H1 (cell line): ENCODE measurements around the gene BZW1. TPM values are rescaled to one million over a fixed set of nuclear protein-coding genes. Genes with fewer than 3 reads are reported as not detected.

Experiments used
- CTCF ChIA-PET: fragments of 300-600 bp; sonication (Branson Sonifier 250); formaldehyde crosslinking; loops from one replicate; lab custom pipeline; 2021; ENCODE audit not compliant: partially characterized antibody; lab: Charles Lee
- POLR2A ChIA-PET: fragments of 300-600 bp; sonication (Branson Sonifier 250); formaldehyde crosslinking; loops from one replicate; lab custom pipeline; 2021; ENCODE audit warnings: inconsistent platforms; ENCODE audit not compliant: partially characterized antibody; lab: Charles Lee
- DNase-seq, 2 experiments: peaks; one replicate each; pipeline versions ENCODE4 v3.0.0 to v3.0.0-alpha.2; 2010 to 2022; ENCODE audit warnings: low spot score in 2 of 2, low read depth in 1 of 2, mixed read lengths in 1 of 2
- FAIRE-seq: peaks from 2 replicates; lab custom pipeline; 2011; peaks lifted over from hg19 to GRCh38; lab: Jason Lieb, UNC
- H2AFZ ChIP-seq: 2 replicates; pipeline ENCODE4 v1.8.1; 2012; ENCODE audit warnings: low read length, inconsistent platforms
- H2AK5ac ChIP-seq: 2 replicates; pipeline ENCODE4 v1.6.1; 2013; ENCODE audit warnings: low read depth, low read length
- H2BK120ac ChIP-seq: replicated peaks from 2 replicates; pipeline ENCODE3; 2013; ENCODE audit warnings: low read depth, low read length, inconsistent platforms
- H2BK12ac ChIP-seq: 2 replicates; pipeline ENCODE4 v1.6.1; 2013; ENCODE audit warnings: low read depth, low read length
- H2BK15ac ChIP-seq: 2 replicates; pipeline ENCODE4 v1.6.1; 2013; ENCODE audit warnings: low read length
- H2BK20ac ChIP-seq: 2 replicates; pipeline ENCODE4 v1.6.1; 2013; ENCODE audit warnings: low read length
- H2BK5ac ChIP-seq: 2 replicates; pipeline ENCODE4 v1.6.1; 2013; ENCODE audit warnings: low read depth, low read length
- H3K14ac ChIP-seq: 2 replicates; pipeline ENCODE4 v1.6.1; 2013; ENCODE audit warnings: inconsistent platforms; ENCODE audit not compliant: insufficient read length
- H3K18ac ChIP-seq: 2 replicates; pipeline ENCODE4 v1.6.1; 2013; ENCODE audit warnings: low read length; ENCODE audit errors: extremely low read depth
- H3K23ac ChIP-seq: 2 replicates; pipeline ENCODE4 v1.6.1; 2013; ENCODE audit warnings: inconsistent platforms; ENCODE audit not compliant: insufficient read length
- H3K23me2 ChIP-seq: 2 replicates; pipeline ENCODE4 v1.6.1; 2013; ENCODE audit warnings: low read depth, low read length
- H3K27ac ChIP-seq: 2 replicates; pipeline ENCODE4 v1.6.1; 2011; ENCODE audit warnings: low read depth, low read length, inconsistent platforms
- H3K27me3 ChIP-seq, 4 experiments: replicated peaks in 1 of 4; 1 replicate in 1 of 4; 2 replicates in 3 of 4; pipeline versions ENCODE4 v1.6.1 to v1.8.1; 2011 to 2013; ENCODE audit warnings: low read length in 3 of 4, mild to moderate bottlenecking in 3 of 4, inconsistent platforms in 2 of 4, mixed read lengths in 2 of 4, moderate library complexity in 1 of 4; ENCODE audit not compliant: control insufficient read depth in 3 of 4, insufficient read depth in 3 of 4; ENCODE audit errors: extremely low read depth in 1 of 4
- H3K36me3 ChIP-seq, 4 experiments: 2 replicates each; pipeline versions ENCODE4 v1.6.1 to v1.8.1; 2011 to 2013; ENCODE audit warnings: mild to moderate bottlenecking in 4 of 4, low read length in 3 of 4, moderate library complexity in 2 of 4, control low read depth in 1 of 4, inconsistent platforms in 1 of 4; ENCODE audit not compliant: insufficient read depth in 4 of 4, control insufficient read depth in 2 of 4
- H3K4ac ChIP-seq: replicated peaks from 2 replicates; pipeline ENCODE3; 2013; ENCODE audit warnings: low read length, low read depth, mixed read lengths, inconsistent platforms; ENCODE audit not compliant: insufficient read length
- H3K4me1 ChIP-seq, 4 experiments: replicated peaks in 1 of 4; 1 replicate in 1 of 4; 2 replicates in 3 of 4; pipeline versions ENCODE4 v1.6.1 to v1.8.1; 2011 to 2013; ENCODE audit warnings: low read length in 3 of 4, inconsistent platforms in 2 of 4, mixed read lengths in 1 of 4; ENCODE audit not compliant: insufficient read depth in 4 of 4, control insufficient read depth in 3 of 4
- H3K4me2 ChIP-seq, 2 experiments: 2 replicates each; pipeline versions ENCODE4 v1.6.1 to v1.8.1; 2011 to 2013; ENCODE audit warnings: low read depth in 2 of 2, low read length in 2 of 2, control low read depth in 1 of 2, inconsistent platforms in 1 of 2, mild to moderate bottlenecking in 1 of 2; ENCODE audit not compliant: insufficient read depth in 1 of 2
- H3K4me3 ChIP-seq, 4 experiments: fragments of 200-600, 300-600 bp in 1 of 4; sonication (generic), shearing (Covaris generic), sonication (Bioruptor Twin) in 1 of 4; 2 replicates each; pipeline versions ENCODE4 v1.5.1 to v1.8.1; 2011 to 2016; ENCODE audit warnings: low read length in 4 of 4, low read depth in 3 of 4, control low read depth in 2 of 4, inconsistent platforms in 2 of 4, mild to moderate bottlenecking in 2 of 4, mixed read lengths in 1 of 4, moderate library complexity in 1 of 4; ENCODE audit not compliant: insufficient read depth in 2 of 4; ENCODE audit errors: extremely low read depth in 1 of 4
- H3K56ac ChIP-seq: replicated peaks from 2 replicates; pipeline ENCODE3; 2013; ENCODE audit warnings: low read depth, mild to moderate bottlenecking, mixed read lengths, low read length, inconsistent platforms; ENCODE audit not compliant: insufficient read length
- H3K79me1 ChIP-seq: 2 replicates; pipeline ENCODE4 v1.6.1; 2013; ENCODE audit warnings: low read depth, low read length, control low read depth
- H3K79me2 ChIP-seq, 2 experiments: 2 replicates each; pipeline versions ENCODE4 v1.6.1 to v1.8.1; 2012 to 2013; ENCODE audit warnings: low read length in 2 of 2, mild to moderate bottlenecking in 2 of 2, inconsistent platforms in 1 of 2; ENCODE audit not compliant: insufficient read depth in 2 of 2, control insufficient read depth in 1 of 2
- H3K9ac ChIP-seq, 4 experiments: replicated peaks in 1 of 4; 1 replicate in 1 of 4; 2 replicates in 3 of 4; pipeline versions ENCODE4 v1.6.1 to v1.8.1; 2011 to 2013; ENCODE audit warnings: low read depth in 3 of 4, low read length in 3 of 4, control low read depth in 2 of 4, mild to moderate bottlenecking in 2 of 4, moderate library complexity in 2 of 4, inconsistent platforms in 1 of 4; ENCODE audit errors: extremely low read depth in 1 of 4
- H3K9me3 ChIP-seq, 2 experiments: 2 replicates each; pipeline versions ENCODE4 v1.6.1 to v1.8.1; 2012 to 2013; ENCODE audit warnings: mild to moderate bottlenecking in 2 of 2, moderate library complexity in 2 of 2, control low read depth in 1 of 2, inconsistent platforms in 1 of 2, low read depth in 1 of 2, low read length in 1 of 2, mixed read lengths in 1 of 2; ENCODE audit not compliant: insufficient read depth in 2 of 2
- H4K20me1 ChIP-seq, 2 experiments: replicated peaks in 1 of 2; 2 replicates each; pipeline versions ENCODE3 to v1.8.1; 2011 to 2013; ENCODE audit warnings: inconsistent platforms in 2 of 2, low read length in 2 of 2, mild to moderate bottlenecking in 1 of 2; ENCODE audit not compliant: insufficient read depth in 2 of 2, control insufficient read depth in 1 of 2
- H4K5ac ChIP-seq: 2 replicates; pipeline ENCODE4 v1.6.1; 2013; ENCODE audit warnings: low read length, low read depth, mixed read lengths, inconsistent platforms; ENCODE audit not compliant: insufficient read length
- H4K8ac ChIP-seq: 2 replicates; pipeline ENCODE4 v1.8.0; 2013; ENCODE audit warnings: mild to moderate bottlenecking, moderate library complexity, low read length, inconsistent platforms; ENCODE audit not compliant: insufficient read depth; ENCODE audit errors: extremely low read depth
- H4K91ac ChIP-seq: replicated peaks from 2 replicates; pipeline ENCODE3; 2013; ENCODE audit warnings: low read length, mixed read lengths, inconsistent platforms; ENCODE audit not compliant: insufficient read length
- CTBP2 ChIP-seq: IDR thresholded peaks from 2 replicates; pipeline ENCODE4 v1.7.0; 2011; ENCODE audit warnings: borderline replicate concordance, mild to moderate bottlenecking, moderate library complexity, mixed read lengths, low read length; ENCODE audit not compliant: insufficient read depth, insufficient read length
- EGR1 ChIP-seq: IDR thresholded peaks from 2 replicates; pipeline ENCODE4 v1.6.1; 2011; ENCODE audit warnings: low read depth, low read length, borderline replicate concordance
- TCF12 ChIP-seq: IDR thresholded peaks from 2 replicates; pipeline ENCODE4 v1.6.1; 2011; ENCODE audit warnings: low read depth, mild to moderate bottlenecking, low read length
- WGBS, 2 experiments: shearing (Covaris generic) in 1 of 2; methylation state at CpG; one replicate each; pipeline versions ENCODE4 v1.1.6 to v1.1.7; 2013 to 2015; ENCODE audit warnings: low lambda C conversion rate in 2 of 2, mixed read lengths in 2 of 2, inconsistent platforms in 1 of 2, low coverage in 1 of 2, missing lambda C conversion rate in 1 of 2; ENCODE audit not compliant: insufficient replicate concordance in 2 of 2, insufficient coverage in 1 of 2, insufficient read length in 1 of 2; ENCODE audit errors: extremely low coverage in 1 of 2, missing lambda C conversion rate in 1 of 2; 5-methylcytosine and 5-hydroxymethylcytosine counted together
- polyA plus RNA-seq, 7 experiments: library from polyadenylated mRNA; depleted of rRNA in 3 of 7; stranded (reverse) in 5 of 7; unstranded in 2 of 7; fragments of >200 nt in 5 of 7; fragments of 200-250 nt in 2 of 7; gene quantifications; 1 replicate in 5 of 7; 2 replicates in 1 of 7; 4 replicates in 1 of 7; pipeline versions ENCODE4 v1.2.1 to v1.2.3, GENCODE V29; 2011 to 2013; ENCODE audit warnings: missing spikeins in 2 of 7, mixed read lengths in 2 of 7
- total RNA-seq: library from RNA; stranded (reverse); fragmentation: NEBNext Ultra II Directional; extraction: Animal tissue kit (Norgen Biotek cat#: 25700); gene quantifications from 2 replicates; pipeline ENCODE4 v1.2.1, GENCODE V29; 2021

Gene BZW1
- total and polyA plus RNA-seq, 2 of the 8 experiments (the other 6 are each of a cell fraction or from before 2014, with no cell fraction given): 152 to 335 TPM

- Histone ChIP-seq H4K91ac (no peak overlapping the region), H4K5ac (no peak overlapping the region), H3K23me2 (no peaks in the 10 kb centered on the region), H3K27ac (no peak overlapping the region), H3K14ac (no peak overlapping the region), H2BK15ac (no peak overlapping the region), H2AK5ac (no peak overlapping the region), H3K27me3 (no peaks in the 10 kb centered on the region), H3K23ac (no peak overlapping the region), H2BK120ac (no peak overlapping the region), H3K79me1 (no peaks in the 10 kb centered on the region), H4K20me1 (peaks cover 2% of the 10 kb centered on the region in 2 experiments), H2BK5ac (no peak overlapping the region), H3K4me2 (no peak overlapping the region), H3K36me3 (peaks cover 25 to 96% (median 70%) of the 10 kb centered on the region in 4 experiments), H2AFZ (no peak overlapping the region), H3K56ac (no peak overlapping the region), H3K9me3 (no peaks in the 10 kb centered on the region), H4K8ac (no peak overlapping the region), H2BK20ac (no peak overlapping the region), H2BK12ac (no peak overlapping the region), H3K9ac (no peak overlapping the region), H3K79me2 (peaks cover 6 to 27% of the 10 kb centered on the region in 2 experiments; a peak in 3 of 4 replicates), H3K4me3 (no peak overlapping the region), H3K4me1 (peaks cover 0 to 4% (median 0%) of the 10 kb centered on the region in 4 experiments; a peak in 1 of 7 replicates), H3K4ac (no peak overlapping the region), H3K18ac (no peak overlapping the region)
- 85% methylated on average over 8 of the region's 8 CpGs; no CpG with 5 or more reads in 1 of the 2 experiments for WGBS, 2 experiments
- ChIA-PET CTCF (interaction anchor here (1.1 to 1.6 kb wide), 5 partner anchors 10 to 152 kb away, joined by 3 to 5 read pairs (median 3); no protein-coding TSS in a partner anchor), POLR2A (interaction anchor here (1.1 to 1.9 kb wide), 3 partner anchors 11 to 39 kb away, joined by 3 to 5 read pairs (median 4); no protein-coding TSS in a partner anchor)
- no peak for FAIRE-seq
- DNase-seq: no peak
- no peak for TF ChIP-seq EGR1
- no peak for TF ChIP-seq TCF12
- no peak for TF ChIP-seq CTBP2
Measured at GRCh38 chr2:200856806-200857205, 45.1 kb downstream of the BZW1 start.
